GM18498 (cell line): Measurements from ENCODE around the gene MAGEA2B.
"Not testable (repeated sequence)": the region's sequence is repeated elsewhere in the genome, so short reads cannot be mapped to it uniquely, and the experiment has no call there.

ENCODE experiments used
- ATAC-seq: cut with Tn5 transposase; IDR thresholded peaks from one replicate; pipeline ENCODE4 v1.9.1; 2021; ENCODE audit warnings: mild to moderate bottlenecking, moderate library complexity; ENCODE audit not compliant: unreplicated experiment

MAGEA2B gene

GRCh38 chrX:152754871-152755270, 40.4 kb downstream of the MAGEA2B start:
- not testable (repeated sequence) for ATAC-seq

GRCh38 chrX:152758918-152759317, 44.5 kb downstream of the MAGEA2B start, which contains the start of gene CSAG3:
CSAG3 (plus strand) TSS chrX:152759218.
- not testable (repeated sequence) for ATAC-seq

- not testable (repeated sequence) for ATAC-seq
Observed at GRCh38 chrX:152759544-152759943, 45.1 kb downstream of the MAGEA2B start.

GRCh38 chrX:152761582-152761981, 47.2 kb downstream of the MAGEA2B start:
- ATAC-seq, result not testable (repeated sequence)

GRCh38 chrX:152766562-152766961, 52.1 kb downstream of the MAGEA2B start:
- ATAC-seq, result not testable (repeated sequence)
